K562 (cell line): ENCODE data around the gene MICAL1.
A peak's percentile ranks its signal among the peaks of the same experiment; 100 is the strongest.

ENCODE experiments used
- CTCF ChIP-seq, 3 experiments: IDR thresholded peaks in 2 of 3; conservative IDR thresholded peaks in 1 of 3; 2 replicates each; pipeline ENCODE4 v1.5.1; 2011 to 2012; ENCODE audit warnings: low read length in 3 of 3, mild to moderate bottlenecking in 3 of 3, control low read depth in 2 of 3, improper control_type of control experiment in 1 of 3, inconsistent platforms in 1 of 3, low read depth in 1 of 3, mixed read lengths in 1 of 3, moderate library complexity in 1 of 3; ENCODE audit not compliant: insufficient read depth in 2 of 3
- FOS ChIP-seq: IDR thresholded peaks from 3 replicates; pipeline ENCODE4 v1.6.1; 2011; ENCODE audit not compliant: insufficient read length; ENCODE audit errors: extremely low read depth
- GABPA ChIP-seq: fragments of 200-800 bp; sonication (Bioruptor generic); conservative IDR thresholded peaks from 2 replicates; pipeline ENCODE4 v1.6.1; 2016; ENCODE audit warnings: low read depth, missing genetic modification characterization, missing compliant biosample characterization
- HDAC2 ChIP-seq: fragments of 450-650 bp; IDR thresholded peaks from 2 replicates; pipeline ENCODE4 v1.6.1; 2016; ENCODE audit warnings: mild to moderate bottlenecking
- IRF9 ChIP-seq: fragments of 450-650 bp; IDR thresholded peaks from 2 replicates; pipeline ENCODE4 v1.6.1; 2016; ENCODE audit warnings: missing biosample characterization, missing genetic modification characterization
- PREB ChIP-seq: sonication (generic); formaldehyde crosslinking; IDR thresholded peaks from 2 replicates; pipeline ENCODE4 v1.8.1; 2023; ENCODE audit warnings: mild to moderate bottlenecking, missing genetic modification reagents
- RFX5 ChIP-seq: IDR thresholded peaks from 2 replicates; pipeline ENCODE4 v1.6.1; 2011; ENCODE audit warnings: low read depth, mild to moderate bottlenecking, improper control_type of control experiment, low read length
- TFAP4 ChIP-seq: sonication (generic); formaldehyde crosslinking; IDR thresholded peaks from 2 replicates; pipeline ENCODE4 v1.8.0; 2022; ENCODE audit warnings: missing genetic modification reagents, mild to moderate bottlenecking, moderate library complexity, borderline replicate concordance
- ZBTB49 ChIP-seq: sonication (generic); formaldehyde crosslinking; IDR thresholded peaks from 2 replicates; pipeline ENCODE4 v1.8.0; 2022; ENCODE audit warnings: missing genetic modification reagents, mild to moderate bottlenecking, borderline replicate concordance
- ZNF740 ChIP-seq, 3 experiments: fragments of 200-800 bp in 1 of 3; sonication (Bioruptor generic) in 1 of 3; sonication (generic) in 1 of 3; formaldehyde crosslinking in 1 of 3; IDR thresholded peaks; 2 replicates each; pipeline versions ENCODE4 v1.6.1 to v1.8.0; 2016 to 2022; ENCODE audit warnings: mild to moderate bottlenecking in 2 of 3, missing compliant biosample characterization in 2 of 3, missing genetic modification characterization in 2 of 3, missing genetic modification reagents in 1 of 3

- no peak for TF ChIP-seq CTCF (IDR thresholded peaks at IDR 0.05 in 2 of 3, conservative IDR thresholded peaks at IDR 0.05 in 1 of 3; ENCODE audit: insufficient read depth in 2 of 3, low read depth in 1 of 3, low read length in 3 of 3)
- TF ChIP-seq ZBTB49 = no peak
- TF ChIP-seq PREB (CRISPR knock-in tag) = no peak
- 0 out of 2 replicates have a peak, but pooled peaks have one; percentile 11 for TF ChIP-seq GABPA (tag)
- TF ChIP-seq IRF9 (tag) = no peak
- no peak for TF ChIP-seq FOS
- no peak for TF ChIP-seq HDAC2
- TF ChIP-seq ZNF740 (CRISPR knock-in tag; IDR thresholded peaks at IDR 0.05) = no peak
- no peak for TF ChIP-seq ZNF740 (tag; IDR thresholded peaks at IDR 0.05)
- TF ChIP-seq TFAP4 (CRISPR knock-in tag) = no peak
- TF ChIP-seq RFX5 = no peak
Measured at GRCh38 chr6:109428889-109429477, 26.6 kb downstream of the MICAL1 start.
